Hepatocyte (in vitro differentiated cells): ENCODE data around the gene CD1D. TPM values are rescaled to one million over a fixed set of nuclear protein-coding genes. Genes with fewer than 3 reads are reported as not detected.

ENCODE experiments used
- DNase-seq: peaks from one replicate; pipeline ENCODE4 v3.0.0-alpha.2; 2016; ENCODE audit warnings: low spot score
- H2AFZ ChIP-seq: fragments of 200-600 bp; sonication (generic); 2 replicates; pipeline ENCODE4 v1.6.0; 2016; ENCODE audit warnings: antibody characterized with exemption, mild to moderate bottlenecking
- H3K27ac ChIP-seq: fragments of 200-600 bp; sonication (generic); 2 replicates; pipeline ENCODE4 v1.5.1; 2016; ENCODE audit warnings: mild to moderate bottlenecking
- H3K27me3 ChIP-seq: fragments of 200-600 bp; sonication (generic); 2 replicates; pipeline ENCODE4 v1.6.1; 2016
- H3K36me3 ChIP-seq: fragments of 200-600 bp; sonication (generic); replicated peaks from 2 replicates; pipeline ENCODE4 v1.5.1; 2016; ENCODE audit warnings: low read depth; ENCODE audit not compliant: insufficient read depth
- H3K4me1 ChIP-seq: fragments of 200-600 bp; sonication (generic); 2 replicates; pipeline ENCODE4 v1.5.1; 2016; ENCODE audit warnings: mild to moderate bottlenecking, moderate library complexity; ENCODE audit not compliant: insufficient read depth
- H3K4me2 ChIP-seq: fragments of 200-600 bp; sonication (generic); 2 replicates; pipeline ENCODE4 v1.6.0; 2016
- H3K4me3 ChIP-seq: fragments of 200-600 bp; sonication (generic); 2 replicates; pipeline ENCODE4 v1.5.1; 2016; ENCODE audit warnings: mild to moderate bottlenecking
- H3K79me2 ChIP-seq: fragments of 200-600 bp; sonication (generic); 2 replicates; pipeline ENCODE4 v1.6.0; 2017; ENCODE audit warnings: mild to moderate bottlenecking
- H3K9me2 ChIP-seq: fragments of 200-600 bp; sonication (generic); replicated peaks from 2 replicates; pipeline ENCODE4 v1.6.0; 2017; ENCODE audit warnings: mild to moderate bottlenecking; ENCODE audit not compliant: insufficient read depth
- H3K9me3 ChIP-seq: fragments of 200-600 bp; sonication (generic); 2 replicates; pipeline ENCODE4 v1.5.1; 2016; ENCODE audit warnings: low read depth, mild to moderate bottlenecking
- H4K20me1 ChIP-seq: fragments of 200-600 bp; sonication (generic); 2 replicates; pipeline ENCODE4 v1.6.0; 2016; ENCODE audit warnings: mild to moderate bottlenecking; ENCODE audit not compliant: insufficient read depth, poor library complexity, severe bottlenecking
- EZH2 ChIP-seq: fragments of 200-600 bp; sonication (generic); IDR thresholded peaks from 2 replicates; pipeline ENCODE4 v1.6.1; 2016; ENCODE audit warnings: antibody characterized with exemption, mild to moderate bottlenecking, borderline replicate concordance
- EZH2phosphoT487 ChIP-seq: fragments of 200-600 bp; sonication (generic); IDR thresholded peaks from one replicate; pipeline ENCODE4 v1.6.1; 2018; ENCODE audit warnings: antibody characterized with exemption, mild to moderate bottlenecking, low read depth, moderate library complexity; ENCODE audit not compliant: unreplicated experiment, severe bottlenecking
- WGBS: methylation state at CpG from one replicate; pipeline ENCODE4 v1.1.6; 2016; ENCODE audit warnings: low lambda C conversion rate; ENCODE audit errors: missing lambda C conversion rate; 5-methylcytosine and 5-hydroxymethylcytosine counted together
- polyA plus RNA-seq: library from polyadenylated mRNA; unstranded; fragments of >200 nt; fragmentation: Nextera tagmentation; extraction: Ambion mirVana; gene quantifications from 2 replicates; pipeline ENCODE4 v1.2.1, GENCODE V29; 2016
- total RNA-seq: library from RNA; depleted of rRNA; stranded (reverse); fragments of >200 nt; gene quantifications from 2 replicates; pipeline ENCODE4 v1.2.3, GENCODE V29; 2014
- TF ChIP-seq, protein P1 (sequence below): fragments of 200-600 bp; sonication (generic); IDR thresholded peaks from 2 replicates; pipeline ENCODE4 v1.5.1; 2016; ENCODE audit warnings: antibody characterized with exemption, mild to moderate bottlenecking; ENCODE audit not compliant: poor library complexity

Gene CD1D
- total and polyA plus RNA-seq, 2 experiments from 2014 or later: 3.7 to 3.9 TPM

DNA sequence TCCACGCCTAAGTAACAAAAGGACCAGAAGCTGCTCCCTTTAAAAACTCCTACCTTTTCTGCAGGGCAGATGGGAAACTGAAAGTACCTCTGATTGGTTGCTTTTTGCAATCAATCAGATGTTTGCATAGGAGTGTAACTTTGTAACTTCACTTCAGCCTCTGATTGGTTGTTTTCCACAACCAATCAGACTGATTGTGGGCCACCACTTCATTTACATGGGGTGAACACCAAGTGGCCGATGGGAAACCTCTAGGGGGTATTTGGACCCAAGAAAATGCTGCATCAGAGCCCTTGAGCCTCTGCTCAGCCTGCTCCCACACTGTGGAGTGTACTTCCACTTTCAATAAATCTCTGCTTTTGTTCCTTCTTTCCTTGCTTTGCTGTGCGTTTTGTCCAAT lies 32.8 kb upstream of the CD1D start:
- H3K4me1 ChIP-seq: no peaks in the 10 kb centered on the region
- H3K27me3 ChIP-seq: no peaks in the 10 kb centered on the region
- no peak overlapping the region for H2AFZ ChIP-seq
- H3K4me2 ChIP-seq: no peak overlapping the region
- H3K27ac ChIP-seq: no peak overlapping the region
- 94% methylated on average over 3 of the region's 3 CpGs for WGBS
- H3K9me2 ChIP-seq: no peaks in the 10 kb centered on the region
- no peaks in the 10 kb centered on the region for H3K79me2 ChIP-seq
- H3K9me3 ChIP-seq: no peaks in the 10 kb centered on the region
- no peak overlapping the region for H3K4me3 ChIP-seq
- no peaks in the 10 kb centered on the region for H3K36me3 ChIP-seq
- no peaks in the 10 kb centered on the region for H4K20me1 ChIP-seq
- DNase-seq: no peak
- TF ChIP-seq EZH2 (no peak), EZH2phosphoT487 (no peak)
- TF ChIP-seq, protein P1, sequence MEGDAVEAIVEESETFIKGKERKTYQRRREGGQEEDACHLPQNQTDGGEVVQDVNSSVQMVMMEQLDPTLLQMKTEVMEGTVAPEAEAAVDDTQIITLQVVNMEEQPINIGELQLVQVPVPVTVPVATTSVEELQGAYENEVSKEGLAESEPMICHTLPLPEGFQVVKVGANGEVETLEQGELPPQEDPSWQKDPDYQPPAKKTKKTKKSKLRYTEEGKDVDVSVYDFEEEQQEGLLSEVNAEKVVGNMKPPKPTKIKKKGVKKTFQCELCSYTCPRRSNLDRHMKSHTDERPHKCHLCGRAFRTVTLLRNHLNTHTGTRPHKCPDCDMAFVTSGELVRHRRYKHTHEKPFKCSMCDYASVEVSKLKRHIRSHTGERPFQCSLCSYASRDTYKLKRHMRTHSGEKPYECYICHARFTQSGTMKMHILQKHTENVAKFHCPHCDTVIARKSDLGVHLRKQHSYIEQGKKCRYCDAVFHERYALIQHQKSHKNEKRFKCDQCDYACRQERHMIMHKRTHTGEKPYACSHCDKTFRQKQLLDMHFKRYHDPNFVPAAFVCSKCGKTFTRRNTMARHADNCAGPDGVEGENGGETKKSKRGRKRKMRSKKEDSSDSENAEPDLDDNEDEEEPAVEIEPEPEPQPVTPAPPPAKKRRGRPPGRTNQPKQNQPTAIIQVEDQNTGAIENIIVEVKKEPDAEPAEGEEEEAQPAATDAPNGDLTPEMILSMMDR: no peak

DNA sequence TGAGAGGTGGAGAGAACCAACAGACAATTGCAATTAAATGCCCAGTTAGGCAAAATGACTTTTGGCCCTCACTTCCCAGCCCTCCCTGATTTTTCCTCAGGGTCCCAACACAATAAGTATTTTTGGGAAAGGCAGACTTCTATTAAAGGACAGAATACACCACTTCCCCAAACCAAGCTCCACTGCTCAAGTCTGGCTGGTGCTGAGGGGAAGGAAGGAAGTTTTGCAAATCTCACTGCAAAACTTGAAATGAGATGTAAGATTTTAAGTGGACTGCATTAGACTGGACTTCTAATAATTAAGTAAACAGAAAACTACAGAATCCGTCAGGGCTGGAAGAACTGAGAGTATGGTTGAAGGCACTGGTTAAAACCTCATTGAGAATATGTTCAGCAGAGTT lies 32.2 kb upstream of the CD1D start:
- Histone ChIP-seq H3K9me3 (no peaks in the 10 kb centered on the region), H3K9me2 (no peaks in the 10 kb centered on the region), H3K4me1 (no peaks in the 10 kb centered on the region), H3K36me3 (no peaks in the 10 kb centered on the region), H2AFZ (peak overlapping the region; percentile 95), H4K20me1 (no peaks in the 10 kb centered on the region), H3K27me3 (peaks cover 4% of the 10 kb centered on the region), H3K27ac (no peak overlapping the region), H3K4me3 (no peak overlapping the region), H3K4me2 (no peak overlapping the region), H3K79me2 (no peaks in the 10 kb centered on the region)
- WGBS: 97% methylated on average over 1 of the region's 1 CpG
- DNase-seq: no peak
- TF ChIP-seq EZH2 (no peak), EZH2phosphoT487 (no peak)
- TF ChIP-seq, protein P1: no peak

DNA sequence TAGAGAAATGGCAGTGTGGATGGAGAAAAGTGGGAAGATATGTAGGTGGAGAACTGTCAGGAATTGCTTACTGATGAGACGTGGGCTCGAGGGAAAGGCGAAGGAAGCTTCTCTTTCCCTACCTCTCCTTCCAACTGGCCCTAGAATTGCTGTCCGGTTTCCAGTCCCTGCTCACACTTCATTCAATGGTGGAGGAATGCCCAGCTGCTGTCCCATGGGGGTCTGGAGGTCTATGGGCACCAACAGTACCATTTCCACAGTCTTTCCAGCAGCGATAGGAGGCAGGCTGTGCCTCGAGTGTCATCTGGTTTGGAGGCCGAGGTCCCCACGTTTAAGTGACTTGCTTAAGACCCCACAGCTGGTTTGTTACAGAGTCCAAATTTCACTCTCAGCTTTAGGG lies 31.5 kb upstream of the CD1D start:
- peaks cover 6% of the 10 kb centered on the region for H3K27me3 ChIP-seq
- H3K9me2 ChIP-seq: no peaks in the 10 kb centered on the region
- TF ChIP-seq, protein P1: no peak
- TF ChIP-seq EZH2 (no peak), EZH2phosphoT487 (no peak)
- DNase-seq: no peak
- peak overlapping the region; percentile 23 for H3K4me3 ChIP-seq
- no peaks in the 10 kb centered on the region for H3K9me3 ChIP-seq
- H3K79me2 ChIP-seq: no peaks in the 10 kb centered on the region
- H3K27ac ChIP-seq: peak overlapping the region; percentile 8
- no peaks in the 10 kb centered on the region for H3K4me1 ChIP-seq
- H3K4me2 ChIP-seq: peak overlapping the region; percentile 80
- no peaks in the 10 kb centered on the region for H4K20me1 ChIP-seq
- H3K36me3 ChIP-seq: no peaks in the 10 kb centered on the region
- WGBS: 66% methylated on average over 8 of the region's 8 CpGs
- H2AFZ ChIP-seq: peak overlapping the region; percentile 95
